GM23338 (cell line): ENCODE results near the gene ACSL4. TPM values are rescaled to one million over a fixed set of nuclear protein-coding genes. Genes with fewer than 3 reads are reported as not detected.

ENCODE experiments used
- ATAC-seq: fragments of 200-7000 bp; cut with Tn5 transposase; 3 replicates; pipeline ENCODE4 v1.9.1; 2020
- DNase-seq: peaks from one replicate; pipeline ENCODE4 v3.0.0-alpha.2; 2015; ENCODE audit warnings: low spot score
- H2AFZ ChIP-seq: fragments of 200-600 bp; sonication (generic); 2 replicates; pipeline ENCODE4 v1.8.0; 2016; ENCODE audit warnings: antibody characterized with exemption, mild to moderate bottlenecking, moderate library complexity
- H3F3A ChIP-seq: fragments of 200-600 bp; sonication (generic); replicated peaks from 2 replicates; pipeline ENCODE4 v1.8.0; 2017; ENCODE audit warnings: antibody characterized with exemption, mixed run types, low read depth
- H3K27ac ChIP-seq: fragments of 200-600 bp; sonication (generic); 2 replicates; pipeline ENCODE4 v1.6.1; 2016; ENCODE audit warnings: low read depth
- H3K27me3 ChIP-seq: fragments of 200-600 bp; sonication (generic); 2 replicates; pipeline ENCODE4 v1.8.0; 2016; ENCODE audit warnings: mild to moderate bottlenecking, mixed run types, moderate library complexity; ENCODE audit not compliant: insufficient read depth
- H3K36me3 ChIP-seq: fragments of 200-600 bp; sonication (generic); 2 replicates; pipeline ENCODE4 v1.8.0; 2016; ENCODE audit warnings: mild to moderate bottlenecking; ENCODE audit not compliant: insufficient read depth
- H3K4me1 ChIP-seq: fragments of 200-600 bp; sonication (generic); 2 replicates; pipeline ENCODE4 v1.8.0; 2016; ENCODE audit warnings: mild to moderate bottlenecking, moderate library complexity; ENCODE audit not compliant: insufficient read depth
- H3K4me2 ChIP-seq: fragments of 200-600 bp; sonication (generic); 2 replicates; pipeline ENCODE4 v1.7.1; 2017; ENCODE audit warnings: mixed run types
- H3K4me3 ChIP-seq: fragments of 200-600 bp; sonication (generic); 2 replicates; pipeline ENCODE4 v1.6.1; 2016; ENCODE audit warnings: mixed run types
- H3K79me2 ChIP-seq: fragments of 200-600 bp; sonication (generic); replicated peaks from 2 replicates; pipeline ENCODE4 v1.8.0; 2017; ENCODE audit warnings: mild to moderate bottlenecking; ENCODE audit not compliant: insufficient read depth
- H3K9me2 ChIP-seq: fragments of 200-600 bp; sonication (generic); 2 replicates; pipeline ENCODE4 v1.8.0; 2017; ENCODE audit not compliant: insufficient read depth
- H4K20me1 ChIP-seq: fragments of 200-600 bp; sonication (generic); replicated peaks from 2 replicates; pipeline ENCODE4 v1.8.0; 2017; ENCODE audit warnings: mild to moderate bottlenecking; ENCODE audit not compliant: insufficient read depth
- H3K27ac Mint-ChIP-seq: 2 replicates; pipeline ENCODE4 v1.8.0; 2020; ENCODE audit warnings: inconsistent platforms, mild to moderate bottlenecking, moderate library complexity, mixed read lengths
- H3K27me3 Mint-ChIP-seq: 3 replicates; pipeline ENCODE4 v1.8.0; 2022; ENCODE audit warnings: low read depth, mild to moderate bottlenecking, moderate library complexity, mixed read lengths, inconsistent platforms; ENCODE audit not compliant: insufficient read depth, poor library complexity
- H3K36me3 Mint-ChIP-seq: 3 replicates; pipeline ENCODE4 v1.8.0; 2021; ENCODE audit warnings: low read depth, mild to moderate bottlenecking, inconsistent platforms, moderate library complexity, mixed read lengths
- H3K4me1 Mint-ChIP-seq: 3 replicates; pipeline ENCODE4 v1.8.0; 2020; ENCODE audit warnings: mild to moderate bottlenecking, inconsistent platforms, mixed read lengths
- H3K4me3 Mint-ChIP-seq: 3 replicates; pipeline ENCODE4 v1.8.0; 2021; ENCODE audit warnings: moderate library complexity, mild to moderate bottlenecking, inconsistent platforms, mixed read lengths
- H3K9me3 Mint-ChIP-seq: 3 replicates; pipeline ENCODE4 v1.8.0; 2020; ENCODE audit warnings: moderate library complexity, mild to moderate bottlenecking, inconsistent platforms, mixed read lengths
- CREB1 ChIP-seq: fragments of 250-450 bp; sonication (Bioruptor Pico); IDR thresholded peaks from 2 replicates; pipeline ENCODE4 v1.5.0; 2020; ENCODE audit warnings: low read depth, mild to moderate bottlenecking, moderate library complexity
- EZH2phosphoT487 ChIP-seq: fragments of 200-600 bp; sonication (generic); IDR thresholded peaks from one replicate; pipeline ENCODE4 v1.8.1; 2018; ENCODE audit warnings: antibody characterized with exemption; ENCODE audit not compliant: unreplicated experiment
- JUNB ChIP-seq: IDR thresholded peaks from one replicate; pipeline ENCODE4 v1.6.1; 2016; ENCODE audit warnings: antibody characterized with exemption; ENCODE audit not compliant: unreplicated experiment
- NANOG ChIP-seq: IDR thresholded peaks from 2 replicates; pipeline ENCODE4 v1.6.1; 2016; ENCODE audit warnings: antibody characterized with exemption, borderline replicate concordance
- STAT1 ChIP-seq: IDR thresholded peaks from one replicate; pipeline ENCODE4 v1.6.1; 2016; ENCODE audit warnings: antibody characterized with exemption; ENCODE audit not compliant: unreplicated experiment
- ZNF114 ChIP-seq: fragments of 250-450 bp; sonication (Bioruptor Pico); IDR thresholded peaks from 2 replicates; pipeline ENCODE4 v1.5.0; 2020; ENCODE audit warnings: mild to moderate bottlenecking, moderate library complexity
- polyA plus RNA-seq: library from polyadenylated mRNA; unstranded; fragments of >200 nt; fragmentation: Nextera tagmentation; extraction: Ambion mirVana; gene quantifications from 2 replicates; pipeline ENCODE4 v1.2.1, GENCODE V29; 2016
- total RNA-seq: library from RNA; depleted of rRNA; stranded (reverse); fragments of >200 nt; shearing (Covaris generic); gene quantifications from 2 replicates; pipeline ENCODE4 v1.2.3, GENCODE V29; 2014
- TF ChIP-seq, protein P1 (sequence below): IDR thresholded peaks from one replicate; pipeline ENCODE4 v1.6.1; 2018; ENCODE audit warnings: antibody characterized with exemption; ENCODE audit not compliant: unreplicated experiment
- TF ChIP-seq, protein P2 (sequence below): IDR thresholded peaks from 2 replicates; pipeline ENCODE4 v1.6.1; 2016; ENCODE audit warnings: antibody characterized with exemption
- TF ChIP-seq, protein P3 (sequence below), 2 experiments: fragments of 200-600 bp in 1 of 2; sonication (generic) in 1 of 2; conservative IDR thresholded peaks; 2 replicates each; pipeline versions ENCODE4 v1.5.1 to v1.6.1; 2016 to 2017; ENCODE audit warnings: antibody characterized with exemption in 2 of 2, low read depth in 2 of 2, mild to moderate bottlenecking in 2 of 2, moderate library complexity in 1 of 2

ACSL4 gene
- total and polyA plus RNA-seq, 2 experiments from 2014 or later = 17.8 to 76.3 TPM

DNA sequence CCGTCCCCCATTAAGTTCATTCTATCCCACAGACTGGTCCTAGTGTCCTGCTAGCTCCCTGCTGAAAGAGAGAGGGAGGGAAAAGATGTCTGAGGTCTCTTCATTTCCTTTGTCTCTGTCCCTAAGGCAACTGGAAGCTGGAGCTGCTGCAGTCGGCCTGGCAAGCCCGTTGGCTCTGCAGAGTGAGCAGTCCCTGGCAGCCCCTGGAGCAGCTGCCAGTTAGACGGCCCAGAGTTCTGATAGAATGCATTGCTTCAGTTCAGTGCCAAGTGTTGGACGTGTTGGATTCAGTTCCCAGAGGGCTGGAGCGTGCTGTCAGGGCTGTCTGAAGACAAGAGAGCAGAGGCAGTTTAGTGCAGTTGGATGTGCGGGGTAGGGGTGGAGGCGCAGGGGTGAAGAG, 109.1 kb downstream of the ACSL4 start (continued):
- no peak for TF ChIP-seq EZH2phosphoT487
- TF ChIP-seq NANOG = no peak
- TF ChIP-seq, protein P1, sequence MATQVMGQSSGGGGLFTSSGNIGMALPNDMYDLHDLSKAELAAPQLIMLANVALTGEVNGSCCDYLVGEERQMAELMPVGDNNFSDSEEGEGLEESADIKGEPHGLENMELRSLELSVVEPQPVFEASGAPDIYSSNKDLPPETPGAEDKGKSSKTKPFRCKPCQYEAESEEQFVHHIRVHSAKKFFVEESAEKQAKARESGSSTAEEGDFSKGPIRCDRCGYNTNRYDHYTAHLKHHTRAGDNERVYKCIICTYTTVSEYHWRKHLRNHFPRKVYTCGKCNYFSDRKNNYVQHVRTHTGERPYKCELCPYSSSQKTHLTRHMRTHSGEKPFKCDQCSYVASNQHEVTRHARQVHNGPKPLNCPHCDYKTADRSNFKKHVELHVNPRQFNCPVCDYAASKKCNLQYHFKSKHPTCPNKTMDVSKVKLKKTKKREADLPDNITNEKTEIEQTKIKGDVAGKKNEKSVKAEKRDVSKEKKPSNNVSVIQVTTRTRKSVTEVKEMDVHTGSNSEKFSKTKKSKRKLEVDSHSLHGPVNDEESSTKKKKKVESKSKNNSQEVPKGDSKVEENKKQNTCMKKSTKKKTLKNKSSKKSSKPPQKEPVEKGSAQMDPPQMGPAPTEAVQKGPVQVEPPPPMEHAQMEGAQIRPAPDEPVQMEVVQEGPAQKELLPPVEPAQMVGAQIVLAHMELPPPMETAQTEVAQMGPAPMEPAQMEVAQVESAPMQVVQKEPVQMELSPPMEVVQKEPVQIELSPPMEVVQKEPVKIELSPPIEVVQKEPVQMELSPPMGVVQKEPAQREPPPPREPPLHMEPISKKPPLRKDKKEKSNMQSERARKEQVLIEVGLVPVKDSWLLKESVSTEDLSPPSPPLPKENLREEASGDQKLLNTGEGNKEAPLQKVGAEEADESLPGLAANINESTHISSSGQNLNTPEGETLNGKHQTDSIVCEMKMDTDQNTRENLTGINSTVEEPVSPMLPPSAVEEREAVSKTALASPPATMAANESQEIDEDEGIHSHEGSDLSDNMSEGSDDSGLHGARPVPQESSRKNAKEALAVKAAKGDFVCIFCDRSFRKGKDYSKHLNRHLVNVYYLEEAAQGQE = no peak

DNA sequence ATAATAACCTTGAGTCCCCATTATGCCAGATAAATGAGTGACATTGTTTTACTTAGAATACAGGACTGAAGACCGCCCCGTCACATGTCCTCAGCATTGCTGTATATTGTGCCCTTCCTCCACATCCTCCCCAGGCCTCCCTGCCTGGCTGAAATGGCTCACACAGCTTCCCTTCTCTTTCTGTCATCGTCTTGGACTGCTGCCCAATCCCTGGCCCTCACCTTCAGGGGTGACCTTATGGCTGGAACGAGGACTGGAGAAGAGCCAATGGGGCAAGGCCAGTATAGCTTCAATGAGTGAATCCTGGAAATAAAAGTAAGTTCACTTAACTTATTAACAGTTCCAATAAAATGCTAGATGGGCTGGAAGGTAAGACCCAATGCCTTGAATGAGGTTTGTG, 110.8 kb downstream of the ACSL4 start:
- H3K36me3 ChIP-seq = no peaks in the 10 kb centered on the region
- H3F3A ChIP-seq = no peaks in the 10 kb centered on the region
- no peaks in the 10 kb centered on the region for H4K20me1 ChIP-seq
- Mint-ChIP-seq H3K9me3 (peaks cover under 1% of the 10 kb centered on the region; the same call in 2 of the 3 replicates), H3K36me3 (no peaks in the 10 kb centered on the region), H3K4me1 (peaks cover 6% of the 10 kb centered on the region), H3K27ac (no peak overlapping the region), H3K4me3 (no peak overlapping the region), H3K27me3 (peaks cover 5% of the 10 kb centered on the region)
- H3K9me2 ChIP-seq = no peaks in the 10 kb centered on the region
- H3K27ac ChIP-seq = no peak overlapping the region
- no peak for DNase-seq
- no peak overlapping the region for H3K4me2 ChIP-seq
- H3K4me1 ChIP-seq = no peaks in the 10 kb centered on the region
- no peak for ATAC-seq
- H3K4me3 ChIP-seq = no peak overlapping the region
- no peaks in the 10 kb centered on the region for H3K79me2 ChIP-seq
- no peak overlapping the region for H2AFZ ChIP-seq
- TF ChIP-seq CREB1 (no peak), ZNF114 (CRISPR knock-in tag) (no peak), STAT1 (no peak), JUNB (no peak)
- TF ChIP-seq, protein P2, sequence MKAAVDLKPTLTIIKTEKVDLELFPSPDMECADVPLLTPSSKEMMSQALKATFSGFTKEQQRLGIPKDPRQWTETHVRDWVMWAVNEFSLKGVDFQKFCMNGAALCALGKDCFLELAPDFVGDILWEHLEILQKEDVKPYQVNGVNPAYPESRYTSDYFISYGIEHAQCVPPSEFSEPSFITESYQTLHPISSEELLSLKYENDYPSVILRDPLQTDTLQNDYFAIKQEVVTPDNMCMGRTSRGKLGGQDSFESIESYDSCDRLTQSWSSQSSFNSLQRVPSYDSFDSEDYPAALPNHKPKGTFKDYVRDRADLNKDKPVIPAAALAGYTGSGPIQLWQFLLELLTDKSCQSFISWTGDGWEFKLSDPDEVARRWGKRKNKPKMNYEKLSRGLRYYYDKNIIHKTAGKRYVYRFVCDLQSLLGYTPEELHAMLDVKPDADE = no peak
- peaks cover 4% of the 10 kb centered on the region; the same call in 1 of the 2 replicates for H3K27me3 ChIP-seq

DNA sequence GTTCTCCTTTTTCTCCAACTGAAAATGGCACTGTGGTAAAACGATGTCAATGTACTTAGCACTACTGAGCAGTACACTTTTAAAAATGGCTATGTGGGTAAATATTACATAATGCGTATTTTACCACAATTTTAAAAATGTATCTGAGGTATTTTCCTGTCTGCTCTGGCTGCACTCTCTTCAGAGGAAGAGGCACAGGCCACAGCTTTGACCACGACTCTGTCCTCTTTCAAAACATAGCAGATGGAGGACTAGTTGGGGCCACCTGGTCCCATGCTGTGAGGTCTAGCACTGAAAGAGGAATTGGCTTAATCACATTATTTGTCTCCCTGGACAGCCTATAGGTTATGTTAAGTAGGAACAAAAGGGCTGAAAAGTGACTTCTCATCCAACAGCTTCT, 113.3 kb downstream of the ACSL4 start:
- Histone ChIP-seq H3K4me2 (no peak overlapping the region), H3K36me3 (no peaks in the 10 kb centered on the region), H3K4me3 (no peak overlapping the region), H3F3A (no peaks in the 10 kb centered on the region), H3K27me3 (peaks cover 4% of the 10 kb centered on the region; the same call in 1 of the 2 replicates), H4K20me1 (no peaks in the 10 kb centered on the region), H2AFZ (no peak overlapping the region), H3K27ac (no peak overlapping the region), H3K9me2 (no peaks in the 10 kb centered on the region), H3K4me1 (no peaks in the 10 kb centered on the region), H3K79me2 (no peaks in the 10 kb centered on the region)
- Mint-ChIP-seq H3K9me3 (no peaks in the 10 kb centered on the region), H3K27me3 (peaks cover 5% of the 10 kb centered on the region), H3K36me3 (no peaks in the 10 kb centered on the region), H3K4me3 (no peak overlapping the region), H3K27ac (no peak overlapping the region), H3K4me1 (peaks cover 6% of the 10 kb centered on the region)
- no peak for ATAC-seq
- DNase-seq = no peak
- TF ChIP-seq, protein P3, sequence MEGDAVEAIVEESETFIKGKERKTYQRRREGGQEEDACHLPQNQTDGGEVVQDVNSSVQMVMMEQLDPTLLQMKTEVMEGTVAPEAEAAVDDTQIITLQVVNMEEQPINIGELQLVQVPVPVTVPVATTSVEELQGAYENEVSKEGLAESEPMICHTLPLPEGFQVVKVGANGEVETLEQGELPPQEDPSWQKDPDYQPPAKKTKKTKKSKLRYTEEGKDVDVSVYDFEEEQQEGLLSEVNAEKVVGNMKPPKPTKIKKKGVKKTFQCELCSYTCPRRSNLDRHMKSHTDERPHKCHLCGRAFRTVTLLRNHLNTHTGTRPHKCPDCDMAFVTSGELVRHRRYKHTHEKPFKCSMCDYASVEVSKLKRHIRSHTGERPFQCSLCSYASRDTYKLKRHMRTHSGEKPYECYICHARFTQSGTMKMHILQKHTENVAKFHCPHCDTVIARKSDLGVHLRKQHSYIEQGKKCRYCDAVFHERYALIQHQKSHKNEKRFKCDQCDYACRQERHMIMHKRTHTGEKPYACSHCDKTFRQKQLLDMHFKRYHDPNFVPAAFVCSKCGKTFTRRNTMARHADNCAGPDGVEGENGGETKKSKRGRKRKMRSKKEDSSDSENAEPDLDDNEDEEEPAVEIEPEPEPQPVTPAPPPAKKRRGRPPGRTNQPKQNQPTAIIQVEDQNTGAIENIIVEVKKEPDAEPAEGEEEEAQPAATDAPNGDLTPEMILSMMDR (conservative IDR thresholded peaks at IDR 0.05; ENCODE audit: low read depth in 2 of 2) = no peak
- TF ChIP-seq STAT1 = no peak
- TF ChIP-seq NANOG = no peak
- TF ChIP-seq EZH2phosphoT487 = no peak
- TF ChIP-seq, protein P2 = no peak
- TF ChIP-seq, protein P1 = no peak
